NCI-H2107 (cell line): Measurements from ENCODE around the gene DTNBP1.

Experiments
- DNase-seq: peaks from one replicate; lab custom pipeline; 2025; lab: John Stamatoyannopoulos, UW

The DTNBP1 gene

GRCh38 chr6:15513801-15514711 is 148.8 kb downstream of the DTNBP1 start:
- no peak for DNase-seq

GRCh38 chr6:15513131-15513771 is 149.6 kb downstream of the DTNBP1 start:
- DNase-seq: no peak

GRCh38 chr6:15512721-15513120 is 150.1 kb downstream of the DTNBP1 start:
- no peak for DNase-seq

GRCh38 chr6:15512126-15512525 is 150.7 kb downstream of the DTNBP1 start:
- DNase-seq: no peak

- DNase-seq: no peak
These were observed 151.3 kb downstream of the DTNBP1 start for GRCh38 chr6:15511248-15512125.

- DNase-seq: no peak
These were observed 152.1 kb downstream of the DTNBP1 start for GRCh38 chr6:15510536-15511247.

- DNase-seq: no peak
These were observed 152.7 kb downstream of the DTNBP1 start for GRCh38 chr6:15510121-15510520.

GRCh38 chr6:15509335-15509933 is 153.4 kb downstream of the DTNBP1 start:
- DNase-seq: no peak

- DNase-seq: no peak
These were observed 153.9 kb downstream of the DTNBP1 start for GRCh38 chr6:15508931-15509330.

GRCh38 chr6:15508441-15508871 is 154.4 kb downstream of the DTNBP1 start:
- no peak for DNase-seq

GRCh38 chr6:15507746-15508145 is 155.1 kb downstream of the DTNBP1 start:
- no peak for DNase-seq

- no peak for DNase-seq
These were observed 155.6 kb downstream of the DTNBP1 start for GRCh38 chr6:15507221-15507620.

- DNase-seq: no peak
These were observed 156.8 kb downstream of the DTNBP1 start for GRCh38 chr6:15506066-15506465.

- DNase-seq: no peak
These were observed 157.3 kb downstream of the DTNBP1 start for GRCh38 chr6:15505463-15505918.

- no peak for DNase-seq
These were observed 158.1 kb downstream of the DTNBP1 start for GRCh38 chr6:15504581-15505350.

GRCh38 chr6:15504040-15504495 is 158.8 kb downstream of the DTNBP1 start:
- no peak for DNase-seq

GRCh38 chr6:15503346-15503680 is 159.5 kb downstream of the DTNBP1 start:
- DNase-seq: no peak

- no peak for DNase-seq
These were observed 160.1 kb downstream of the DTNBP1 start for GRCh38 chr6:15502446-15503345.

- DNase-seq: no peak
These were observed 160.9 kb downstream of the DTNBP1 start for GRCh38 chr6:15501826-15502445.
